Endothelial cell of umbilical vein (primary cell): ENCODE results near the gene SIGLEC7. TPM values are rescaled to one million over a fixed set of nuclear protein-coding genes. Genes with fewer than 3 reads are reported as not detected.

Experiments
- BruUV-seq: library from RNA; stranded (reverse); fragments of 400-500 nt; replicated peaks from 2 replicates; lab custom pipeline; 2021; lab: Mats Ljungman, UMichigan
- CTCF ChIA-PET: fragments of 300-600, 350-600 bp; sonication (Branson Sonifier 250); formaldehyde crosslinking; loops from one replicate; lab custom pipeline; 2021; ENCODE audit warnings: antibody characterized with exemption, inconsistent platforms; lab: Charles Lee
- POLR2A ChIA-PET: fragments of 300-600, 350-600 bp; sonication (Branson Sonifier 250); formaldehyde crosslinking; loops from one replicate; lab custom pipeline; 2021; ENCODE audit warnings: antibody characterized with exemption, inconsistent platforms; lab: Charles Lee
- DNase-seq: peaks from one replicate; pipeline ENCODE4 v3.0.0-alpha.2; 2011; ENCODE audit warnings: low read depth, low spot score
- FAIRE-seq: peaks from 2 replicates; lab custom pipeline; 2011; peaks lifted over from hg19 to GRCh38; lab: Jason Lieb, UNC
- H2AFZ ChIP-seq: 2 replicates; pipeline ENCODE4 v1.6.0; 2012; ENCODE audit warnings: low read depth, low read length, control low read depth, inconsistent platforms
- H3K27ac ChIP-seq: 2 replicates; pipeline ENCODE4 v1.5.1; 2011; ENCODE audit warnings: low read depth, mild to moderate bottlenecking, control low read depth, low read length, moderate library complexity; ENCODE audit not compliant: insufficient read depth
- H3K27me3 ChIP-seq, 2 experiments: 2 replicates each; pipeline versions ENCODE4 v1.6.0 to v1.6.1; 2011; ENCODE audit warnings: low read length in 2 of 2, mixed read lengths in 1 of 2; ENCODE audit not compliant: control insufficient read depth in 2 of 2, insufficient read depth in 2 of 2
- H3K36me3 ChIP-seq, 2 experiments: 2 replicates in 1 of 2; 3 replicates in 1 of 2; pipeline ENCODE4 v1.5.1; 2011; ENCODE audit warnings: low read length in 2 of 2, mild to moderate bottlenecking in 1 of 2, moderate library complexity in 1 of 2; ENCODE audit not compliant: control insufficient read depth in 2 of 2, insufficient read depth in 2 of 2; ENCODE audit errors: extremely low read depth in 1 of 2
- H3K4me1 ChIP-seq: 3 replicates; pipeline ENCODE4 v1.5.1; 2011; ENCODE audit warnings: mild to moderate bottlenecking, low read length; ENCODE audit not compliant: control insufficient read depth, insufficient read depth; ENCODE audit errors: extremely low read depth
- H3K4me2 ChIP-seq: 2 replicates; pipeline ENCODE4 v1.6.1; 2011; ENCODE audit warnings: low read length, control low read depth, mixed read lengths; ENCODE audit not compliant: insufficient read depth
- H3K4me3 ChIP-seq, 3 experiments: fragments of 200-600 bp in 1 of 3; sonication (generic), shearing (Covaris generic) in 1 of 3; replicated peaks in 1 of 3; 2 replicates each; pipeline ENCODE4 v1.5.1; 2011 to 2016; ENCODE audit warnings: control low read depth in 3 of 3, low read length in 3 of 3, mild to moderate bottlenecking in 2 of 3, inconsistent platforms in 1 of 3, low read depth in 1 of 3, moderate library complexity in 1 of 3; ENCODE audit not compliant: insufficient read depth in 1 of 3
- H3K79me2 ChIP-seq: 2 replicates; pipeline ENCODE4 v1.6.0; 2012; ENCODE audit warnings: low read length, inconsistent platforms; ENCODE audit not compliant: control insufficient read depth, insufficient read depth
- H3K9ac ChIP-seq: replicated peaks from 2 replicates; pipeline ENCODE3; 2011; ENCODE audit warnings: low read length, control low read depth; ENCODE audit not compliant: insufficient read depth; ENCODE audit errors: extremely low read depth
- H3K9me1 ChIP-seq: replicated peaks from 3 replicates; pipeline ENCODE4 v1.6.0; 2011; ENCODE audit warnings: mild to moderate bottlenecking, low read length; ENCODE audit not compliant: control insufficient read depth, insufficient read depth; ENCODE audit errors: extremely low read depth
- H3K9me3 ChIP-seq: replicated peaks from 2 replicates; pipeline ENCODE4 v1.5.1; 2012; ENCODE audit warnings: low read length, inconsistent platforms; ENCODE audit not compliant: control insufficient read depth, insufficient read depth
- H4K20me1 ChIP-seq: replicated peaks from 2 replicates; pipeline ENCODE3; 2011; ENCODE audit warnings: mild to moderate bottlenecking, low read length; ENCODE audit not compliant: control insufficient read depth, insufficient read depth; ENCODE audit errors: extremely low read depth
- EZH2 ChIP-seq: IDR thresholded peaks from 2 replicates; pipeline ENCODE4 v1.6.1; 2012; ENCODE audit warnings: borderline replicate concordance, low read depth, mild to moderate bottlenecking, moderate library complexity, low read length, inconsistent platforms; ENCODE audit not compliant: severe bottlenecking
- FOS ChIP-seq: IDR thresholded peaks from 2 replicates; pipeline ENCODE4 v1.6.1; 2011; ENCODE audit warnings: mild to moderate bottlenecking, low read length, moderate library complexity, borderline replicate concordance; ENCODE audit not compliant: insufficient read depth
- GATA2 ChIP-seq: IDR thresholded peaks from 2 replicates; pipeline ENCODE4 v1.7.0; 2011; ENCODE audit warnings: low read depth, mild to moderate bottlenecking, moderate library complexity, mixed read lengths, low read length; ENCODE audit not compliant: insufficient read length, insufficient read depth
- JUN ChIP-seq: IDR thresholded peaks from 2 replicates; pipeline ENCODE4 v1.6.1; 2011; ENCODE audit warnings: borderline replicate concordance, low read depth; ENCODE audit not compliant: insufficient read length, insufficient read depth
- MAX ChIP-seq: IDR thresholded peaks from 2 replicates; pipeline ENCODE4 v1.6.1; 2011; ENCODE audit not compliant: insufficient read depth, insufficient read length
- MYC ChIP-seq: IDR thresholded peaks from one replicate; pipeline ENCODE4 v1.6.1; 2011; ENCODE audit warnings: mild to moderate bottlenecking, low read depth, low read length
- POLR2A ChIP-seq: IDR thresholded peaks from 2 replicates; pipeline ENCODE4 v1.6.1; 2012; ENCODE audit warnings: low read depth, mild to moderate bottlenecking, control low read depth, low read length
- POLR2AphosphoS5 ChIP-seq: IDR thresholded peaks from 2 replicates; pipeline ENCODE4 v1.6.1; 2012; ENCODE audit warnings: low read depth, mild to moderate bottlenecking, control low read depth, low read length, moderate library complexity; ENCODE audit not compliant: insufficient read depth
- dilution Hi-C: fragments of 300-500 bp; cut with MboI; formaldehyde crosslinking; loops from one replicate; pipeline ENCODE4 v1.15.0; 2019; ENCODE audit warnings: low sequenced_read_pairs; ENCODE audit not compliant: extremely low pct_ligation_motif_present
- intact Hi-C: fragments of 100-400 bp; cut with micrococcal nuclease; formaldehyde crosslinking; loops from one replicate; pipeline ENCODE4 v1.10.0; 2022
- polyA plus RNA-seq, 4 experiments: library from polyadenylated mRNA; depleted of rRNA in 3 of 4; stranded (reverse) in 3 of 4; unstranded in 1 of 4; fragments of >200 nt; gene quantifications; 2 replicates each; pipeline versions ENCODE4 v1.2.1 to v1.2.3, GENCODE V29; 2011 to 2012; ENCODE audit warnings: missing spikeins in 1 of 4
- total RNA-seq: library from RNA; stranded (reverse); gene quantifications from 2 replicates; pipeline ENCODE4 v1.2.3, GENCODE V29; 2021
- TF ChIP-seq, protein P1 (sequence below), 2 donors: IDR thresholded peaks; 1 replicate in 1 of 2; 2 replicates in 1 of 2; pipeline ENCODE4 v1.5.1; 2011; ENCODE audit warnings: low read length in 2 of 2, mild to moderate bottlenecking in 2 of 2, moderate library complexity in 2 of 2, control low read depth in 1 of 2, inconsistent platforms in 1 of 2, low read depth in 1 of 2; ENCODE audit not compliant: insufficient read depth in 1 of 2; ENCODE audit errors: extremely low read depth in 1 of 2

SIGLEC7 gene
- total and polyA plus RNA-seq, 2 donors (not counting 3 experiments of a cell fraction or from before 2014, with no cell fraction given) = not detected

DNA sequence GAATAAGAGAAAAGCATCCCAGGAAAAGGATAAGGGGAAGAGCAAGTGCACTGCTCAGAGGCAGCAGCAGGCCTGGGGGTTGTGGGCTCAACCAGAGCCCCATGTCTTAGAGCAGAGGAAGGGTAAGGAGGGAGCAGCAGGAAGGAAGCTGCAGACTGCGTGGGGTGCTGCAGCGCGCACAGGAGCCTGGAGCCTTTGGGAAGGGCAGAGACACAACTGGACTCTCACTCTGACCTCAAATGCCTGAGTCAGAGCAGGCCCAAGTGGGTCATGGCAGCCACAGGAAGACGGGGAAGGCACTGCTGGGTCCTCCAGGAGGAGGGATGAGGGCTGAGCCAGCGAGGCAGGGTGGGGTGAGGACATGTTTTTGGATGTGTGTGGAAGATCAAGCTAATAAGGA is 31.6 kb downstream of the SIGLEC7 start:
- no peaks in the 10 kb centered on the region for H4K20me1 ChIP-seq
- H2AFZ ChIP-seq = no peak overlapping the region
- DNase-seq = no peak
- no peaks in the 10 kb centered on the region for H3K79me2 ChIP-seq
- FAIRE-seq = no peak
- intact Hi-C loops (loop anchor here (10.0 kb wide), 1 partner anchor 1919 kb away; no protein-coding TSS in a partner anchor), dilution Hi-C loops (no loop called here)
- no TSS peak for BruUV-seq
- TF ChIP-seq EZH2 (no peak), FOS (no peak), MAX (no peak), GATA2 (no peak), POLR2A (no peak), MYC (no peak), JUN (no peak), POLR2AphosphoS5 (no peak)
- TF ChIP-seq, protein P1, sequence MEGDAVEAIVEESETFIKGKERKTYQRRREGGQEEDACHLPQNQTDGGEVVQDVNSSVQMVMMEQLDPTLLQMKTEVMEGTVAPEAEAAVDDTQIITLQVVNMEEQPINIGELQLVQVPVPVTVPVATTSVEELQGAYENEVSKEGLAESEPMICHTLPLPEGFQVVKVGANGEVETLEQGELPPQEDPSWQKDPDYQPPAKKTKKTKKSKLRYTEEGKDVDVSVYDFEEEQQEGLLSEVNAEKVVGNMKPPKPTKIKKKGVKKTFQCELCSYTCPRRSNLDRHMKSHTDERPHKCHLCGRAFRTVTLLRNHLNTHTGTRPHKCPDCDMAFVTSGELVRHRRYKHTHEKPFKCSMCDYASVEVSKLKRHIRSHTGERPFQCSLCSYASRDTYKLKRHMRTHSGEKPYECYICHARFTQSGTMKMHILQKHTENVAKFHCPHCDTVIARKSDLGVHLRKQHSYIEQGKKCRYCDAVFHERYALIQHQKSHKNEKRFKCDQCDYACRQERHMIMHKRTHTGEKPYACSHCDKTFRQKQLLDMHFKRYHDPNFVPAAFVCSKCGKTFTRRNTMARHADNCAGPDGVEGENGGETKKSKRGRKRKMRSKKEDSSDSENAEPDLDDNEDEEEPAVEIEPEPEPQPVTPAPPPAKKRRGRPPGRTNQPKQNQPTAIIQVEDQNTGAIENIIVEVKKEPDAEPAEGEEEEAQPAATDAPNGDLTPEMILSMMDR (IDR thresholded peaks at IDR 0.05; ENCODE audit: extremely low read depth in 1 of 2, insufficient read depth in 1 of 2, low read depth in 1 of 2, low read length in 2 of 2) = no peak
- no peaks in the 10 kb centered on the region for H3K27me3 ChIP-seq
- no peaks in the 10 kb centered on the region for H3K9me1 ChIP-seq
- H3K4me2 ChIP-seq = no peak overlapping the region
- no peak overlapping the region for H3K27ac ChIP-seq
- CTCF ChIA-PET = interaction anchor here (1.0 kb wide), 1 partner anchor 152 kb away, joined by 3 read pairs; no protein-coding TSS in a partner anchor
- H3K9ac ChIP-seq = no peak overlapping the region
- H3K4me1 ChIP-seq = no peaks in the 10 kb centered on the region
- H3K4me3 ChIP-seq = no peak overlapping the region
- H3K36me3 ChIP-seq = no peaks in the 10 kb centered on the region
- H3K9me3 ChIP-seq = no peaks in the 10 kb centered on the region
- POLR2A ChIA-PET = no interaction called here
